GM23338 (cell line): ENCODE data around the gene OXLD1. TPM values are rescaled to one million over a fixed set of nuclear protein-coding genes. Genes with fewer than 3 reads are reported as not detected.
A peak's percentile ranks its signal among the peaks of the same experiment; 100 is the strongest.

Experiments used
- ATAC-seq: fragments of 200-7000 bp; cut with Tn5 transposase; 3 replicates; pipeline ENCODE4 v1.9.1; 2020
- DNase-seq: peaks from one replicate; pipeline ENCODE4 v3.0.0-alpha.2; 2015; ENCODE audit warnings: low spot score
- H2AFZ ChIP-seq: fragments of 200-600 bp; sonication (generic); 2 replicates; pipeline ENCODE4 v1.8.0; 2016; ENCODE audit warnings: antibody characterized with exemption, mild to moderate bottlenecking, moderate library complexity
- H3F3A ChIP-seq: fragments of 200-600 bp; sonication (generic); replicated peaks from 2 replicates; pipeline ENCODE4 v1.8.0; 2017; ENCODE audit warnings: antibody characterized with exemption, mixed run types, low read depth
- H3K27ac ChIP-seq: fragments of 200-600 bp; sonication (generic); 2 replicates; pipeline ENCODE4 v1.6.1; 2016; ENCODE audit warnings: low read depth
- H3K27me3 ChIP-seq: fragments of 200-600 bp; sonication (generic); 2 replicates; pipeline ENCODE4 v1.8.0; 2016; ENCODE audit warnings: mild to moderate bottlenecking, mixed run types, moderate library complexity; ENCODE audit not compliant: insufficient read depth
- H3K36me3 ChIP-seq: fragments of 200-600 bp; sonication (generic); 2 replicates; pipeline ENCODE4 v1.8.0; 2016; ENCODE audit warnings: mild to moderate bottlenecking; ENCODE audit not compliant: insufficient read depth
- H3K4me1 ChIP-seq: fragments of 200-600 bp; sonication (generic); 2 replicates; pipeline ENCODE4 v1.8.0; 2016; ENCODE audit warnings: mild to moderate bottlenecking, moderate library complexity; ENCODE audit not compliant: insufficient read depth
- H3K4me2 ChIP-seq: fragments of 200-600 bp; sonication (generic); 2 replicates; pipeline ENCODE4 v1.7.1; 2017; ENCODE audit warnings: mixed run types
- H3K4me3 ChIP-seq: fragments of 200-600 bp; sonication (generic); 2 replicates; pipeline ENCODE4 v1.6.1; 2016; ENCODE audit warnings: mixed run types
- H3K79me2 ChIP-seq: fragments of 200-600 bp; sonication (generic); replicated peaks from 2 replicates; pipeline ENCODE4 v1.8.0; 2017; ENCODE audit warnings: mild to moderate bottlenecking; ENCODE audit not compliant: insufficient read depth
- H3K9me2 ChIP-seq: fragments of 200-600 bp; sonication (generic); 2 replicates; pipeline ENCODE4 v1.8.0; 2017; ENCODE audit not compliant: insufficient read depth
- H4K20me1 ChIP-seq: fragments of 200-600 bp; sonication (generic); replicated peaks from 2 replicates; pipeline ENCODE4 v1.8.0; 2017; ENCODE audit warnings: mild to moderate bottlenecking; ENCODE audit not compliant: insufficient read depth
- H3K27ac Mint-ChIP-seq: 2 replicates; pipeline ENCODE4 v1.8.0; 2020; ENCODE audit warnings: inconsistent platforms, mild to moderate bottlenecking, moderate library complexity, mixed read lengths
- H3K27me3 Mint-ChIP-seq: 3 replicates; pipeline ENCODE4 v1.8.0; 2022; ENCODE audit warnings: low read depth, mild to moderate bottlenecking, moderate library complexity, mixed read lengths, inconsistent platforms; ENCODE audit not compliant: insufficient read depth, poor library complexity
- H3K36me3 Mint-ChIP-seq: 3 replicates; pipeline ENCODE4 v1.8.0; 2021; ENCODE audit warnings: low read depth, mild to moderate bottlenecking, inconsistent platforms, moderate library complexity, mixed read lengths
- H3K4me1 Mint-ChIP-seq: 3 replicates; pipeline ENCODE4 v1.8.0; 2020; ENCODE audit warnings: mild to moderate bottlenecking, inconsistent platforms, mixed read lengths
- H3K4me3 Mint-ChIP-seq: 3 replicates; pipeline ENCODE4 v1.8.0; 2021; ENCODE audit warnings: moderate library complexity, mild to moderate bottlenecking, inconsistent platforms, mixed read lengths
- H3K9me3 Mint-ChIP-seq: 3 replicates; pipeline ENCODE4 v1.8.0; 2020; ENCODE audit warnings: moderate library complexity, mild to moderate bottlenecking, inconsistent platforms, mixed read lengths
- CREB1 ChIP-seq: fragments of 250-450 bp; sonication (Bioruptor Pico); IDR thresholded peaks from 2 replicates; pipeline ENCODE4 v1.5.0; 2020; ENCODE audit warnings: low read depth, mild to moderate bottlenecking, moderate library complexity
- EZH2 ChIP-seq: fragments of 200-600 bp; sonication (generic); IDR thresholded peaks from one replicate; pipeline ENCODE4 v1.8.0; 2017; ENCODE audit warnings: antibody characterized with exemption, mild to moderate bottlenecking, low read depth; ENCODE audit not compliant: unreplicated experiment
- EZH2phosphoT487 ChIP-seq: fragments of 200-600 bp; sonication (generic); IDR thresholded peaks from one replicate; pipeline ENCODE4 v1.8.1; 2018; ENCODE audit warnings: antibody characterized with exemption; ENCODE audit not compliant: unreplicated experiment
- JUNB ChIP-seq: IDR thresholded peaks from one replicate; pipeline ENCODE4 v1.6.1; 2016; ENCODE audit warnings: antibody characterized with exemption; ENCODE audit not compliant: unreplicated experiment
- POLR2AphosphoS5 ChIP-seq: IDR thresholded peaks from 2 replicates; pipeline ENCODE4 v1.6.1; 2016; ENCODE audit warnings: antibody characterized with exemption, low read depth
- STAT1 ChIP-seq: IDR thresholded peaks from one replicate; pipeline ENCODE4 v1.6.1; 2016; ENCODE audit warnings: antibody characterized with exemption; ENCODE audit not compliant: unreplicated experiment
- ZNF331 ChIP-seq: fragments of 250-450 bp; sonication (Bioruptor Pico); IDR thresholded peaks from 2 replicates; pipeline ENCODE4 v1.5.0; 2020; ENCODE audit warnings: low read depth, mild to moderate bottlenecking, moderate library complexity
- polyA plus RNA-seq: library from polyadenylated mRNA; unstranded; fragments of >200 nt; fragmentation: Nextera tagmentation; extraction: Ambion mirVana; gene quantifications from 2 replicates; pipeline ENCODE4 v1.2.1, GENCODE V29; 2016
- total RNA-seq: library from RNA; depleted of rRNA; stranded (reverse); fragments of >200 nt; shearing (Covaris generic); gene quantifications from 2 replicates; pipeline ENCODE4 v1.2.3, GENCODE V29; 2014
- TF ChIP-seq, protein P1 (sequence below), 2 experiments: fragments of 200-600 bp in 1 of 2; sonication (generic) in 1 of 2; conservative IDR thresholded peaks; 2 replicates each; pipeline versions ENCODE4 v1.5.1 to v1.6.1; 2016 to 2017; ENCODE audit warnings: antibody characterized with exemption in 2 of 2, low read depth in 2 of 2, mild to moderate bottlenecking in 2 of 2, moderate library complexity in 1 of 2
- TF ChIP-seq, protein P2 (sequence below): IDR thresholded peaks from 2 replicates; pipeline ENCODE4 v1.6.1; 2016; ENCODE audit warnings: antibody characterized with exemption

Gene OXLD1
- total and polyA plus RNA-seq, 2 experiments from 2014 or later = 46.0 to 64.9 TPM

DNA sequence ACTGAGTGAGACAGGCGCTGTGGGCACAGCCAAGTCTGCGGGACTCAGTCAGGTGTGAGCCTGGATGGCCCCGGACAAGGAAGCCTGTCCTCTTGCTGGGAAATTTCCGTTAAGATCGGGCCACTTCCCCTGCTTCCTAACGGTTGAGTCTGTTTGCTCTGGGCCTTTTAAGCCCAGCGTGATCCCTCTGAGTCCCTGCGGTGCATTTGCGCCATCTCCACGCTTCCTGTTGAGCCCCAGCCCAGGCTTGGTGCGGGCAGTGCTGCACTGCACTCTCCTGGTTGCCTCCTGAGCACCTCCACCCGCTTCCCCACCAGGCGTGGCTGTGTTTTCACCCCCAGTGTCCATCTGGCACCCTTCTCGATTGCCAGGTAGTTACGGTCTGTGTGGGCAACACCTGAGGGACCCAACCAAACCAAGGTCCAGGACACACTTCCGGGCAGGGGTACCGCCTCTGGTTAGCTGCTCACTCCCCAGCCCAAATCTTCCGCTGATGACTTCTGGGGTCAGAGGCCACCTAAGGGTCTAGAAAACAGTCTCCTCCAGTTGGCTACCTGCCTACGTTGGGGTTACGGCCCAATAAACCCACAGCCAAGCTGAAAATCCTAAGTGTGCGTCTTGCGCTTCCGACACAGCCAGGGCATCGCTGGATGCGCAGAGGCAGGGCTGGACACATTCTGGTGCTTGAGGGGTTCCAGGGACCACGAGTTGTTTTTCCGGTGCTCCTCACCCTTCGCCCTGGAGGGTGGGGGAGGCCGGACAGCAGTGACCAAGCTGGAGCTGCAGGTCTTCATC is 44.3 kb upstream of the OXLD1 start:
- Histone ChIP-seq H3K4me2 (peak overlapping the region; percentile 97), H4K20me1 (no peaks in the 10 kb centered on the region; the same call in none of the 2 replicates), H3K79me2 (peaks cover 13% of the 10 kb centered on the region), H3K4me3 (peak overlapping the region; percentile 77), H3K9me2 (no peaks in the 10 kb centered on the region), H3K36me3 (peaks cover 4% of the 10 kb centered on the region; the same call in 1 of the 2 replicates), H3K27ac (no peak overlapping the region), H3F3A (peaks cover 29% of the 10 kb centered on the region), H3K27me3 (no peaks in the 10 kb centered on the region), H2AFZ (no peak overlapping the region), H3K4me1 (peaks cover 24% of the 10 kb centered on the region; the same call in 1 of the 2 replicates)
- ATAC-seq = peak; percentile 14
- H3K4me3 Mint-ChIP-seq = peak overlapping the region; percentile 79
- TF ChIP-seq EZH2phosphoT487 (no peak), JUNB (no peak), POLR2AphosphoS5 (0 out of 2 replicates have a peak, but pooled peaks have one; percentile 43)
- TF ChIP-seq, protein P1, sequence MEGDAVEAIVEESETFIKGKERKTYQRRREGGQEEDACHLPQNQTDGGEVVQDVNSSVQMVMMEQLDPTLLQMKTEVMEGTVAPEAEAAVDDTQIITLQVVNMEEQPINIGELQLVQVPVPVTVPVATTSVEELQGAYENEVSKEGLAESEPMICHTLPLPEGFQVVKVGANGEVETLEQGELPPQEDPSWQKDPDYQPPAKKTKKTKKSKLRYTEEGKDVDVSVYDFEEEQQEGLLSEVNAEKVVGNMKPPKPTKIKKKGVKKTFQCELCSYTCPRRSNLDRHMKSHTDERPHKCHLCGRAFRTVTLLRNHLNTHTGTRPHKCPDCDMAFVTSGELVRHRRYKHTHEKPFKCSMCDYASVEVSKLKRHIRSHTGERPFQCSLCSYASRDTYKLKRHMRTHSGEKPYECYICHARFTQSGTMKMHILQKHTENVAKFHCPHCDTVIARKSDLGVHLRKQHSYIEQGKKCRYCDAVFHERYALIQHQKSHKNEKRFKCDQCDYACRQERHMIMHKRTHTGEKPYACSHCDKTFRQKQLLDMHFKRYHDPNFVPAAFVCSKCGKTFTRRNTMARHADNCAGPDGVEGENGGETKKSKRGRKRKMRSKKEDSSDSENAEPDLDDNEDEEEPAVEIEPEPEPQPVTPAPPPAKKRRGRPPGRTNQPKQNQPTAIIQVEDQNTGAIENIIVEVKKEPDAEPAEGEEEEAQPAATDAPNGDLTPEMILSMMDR (conservative IDR thresholded peaks at IDR 0.05; ENCODE audit: low read depth in 2 of 2) = 0 out of 4 replicates have a peak, but pooled peaks of 1 of the 2 experiments have one; percentile 1
- H3K27ac Mint-ChIP-seq = peak overlapping the region; percentile 80
- no peak for DNase-seq
- peaks cover 25% of the 10 kb centered on the region for H3K4me1 Mint-ChIP-seq
- H3K9me3 Mint-ChIP-seq = no peaks in the 10 kb centered on the region
- H3K27me3 Mint-ChIP-seq = peaks cover 22% of the 10 kb centered on the region
- H3K36me3 Mint-ChIP-seq = peaks cover 21% of the 10 kb centered on the region

DNA sequence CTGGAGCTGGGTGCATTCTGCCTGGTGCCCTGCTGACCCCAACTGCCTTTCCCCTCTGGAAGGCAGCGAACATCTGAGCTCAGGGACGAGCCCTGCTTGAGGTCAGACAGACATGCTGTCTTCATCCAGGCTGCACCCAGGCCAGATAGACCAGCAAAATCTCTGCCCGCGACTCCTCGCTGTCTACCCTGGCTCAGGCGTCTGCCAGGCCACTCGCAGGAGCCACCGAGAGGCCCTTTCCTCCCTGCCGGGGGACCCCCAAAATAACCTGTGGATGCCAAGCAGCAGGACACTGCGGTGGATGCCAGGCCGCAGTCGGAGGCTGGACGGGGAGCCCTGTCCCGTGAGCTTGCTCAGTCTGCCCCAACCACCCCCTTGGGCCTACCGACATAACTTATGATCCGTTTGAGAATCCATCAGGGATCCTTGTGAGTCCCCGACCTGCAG is 42.4 kb upstream of the OXLD1 start:
- peaks cover 29% of the 10 kb centered on the region for H3K4me1 ChIP-seq
- H3K4me3 Mint-ChIP-seq = peak overlapping the region; percentile 41; the same call in 1 of the 3 replicates
- H3F3A ChIP-seq = peaks cover 38% of the 10 kb centered on the region
- DNase-seq = no peak
- peaks cover 7% of the 10 kb centered on the region for H3K36me3 ChIP-seq
- peaks cover 39% of the 10 kb centered on the region for H3K36me3 Mint-ChIP-seq
- no peaks in the 10 kb centered on the region for H3K27me3 ChIP-seq
- H2AFZ ChIP-seq = no peak overlapping the region
- H3K9me2 ChIP-seq = no peaks in the 10 kb centered on the region
- no peaks in the 10 kb centered on the region; the same call in none of the 2 replicates for H4K20me1 ChIP-seq
- H3K4me3 ChIP-seq = no peak overlapping the region
- no peak overlapping the region for H3K4me2 ChIP-seq
- H3K27ac Mint-ChIP-seq = no peak overlapping the region
- H3K9me3 Mint-ChIP-seq = no peaks in the 10 kb centered on the region
- H3K4me1 Mint-ChIP-seq = peaks cover 27% of the 10 kb centered on the region
- H3K27ac ChIP-seq = no peak overlapping the region
- peaks cover 25% of the 10 kb centered on the region for H3K27me3 Mint-ChIP-seq
- ATAC-seq = no peak
- H3K79me2 ChIP-seq = peaks cover 23% of the 10 kb centered on the region
- TF ChIP-seq EZH2 (no peak), CREB1 (CRISPR knock-in tag) (no peak), ZNF331 (CRISPR knock-in tag) (no peak), STAT1 (no peak), JUNB (no peak), EZH2phosphoT487 (no peak)
- TF ChIP-seq, protein P2, sequence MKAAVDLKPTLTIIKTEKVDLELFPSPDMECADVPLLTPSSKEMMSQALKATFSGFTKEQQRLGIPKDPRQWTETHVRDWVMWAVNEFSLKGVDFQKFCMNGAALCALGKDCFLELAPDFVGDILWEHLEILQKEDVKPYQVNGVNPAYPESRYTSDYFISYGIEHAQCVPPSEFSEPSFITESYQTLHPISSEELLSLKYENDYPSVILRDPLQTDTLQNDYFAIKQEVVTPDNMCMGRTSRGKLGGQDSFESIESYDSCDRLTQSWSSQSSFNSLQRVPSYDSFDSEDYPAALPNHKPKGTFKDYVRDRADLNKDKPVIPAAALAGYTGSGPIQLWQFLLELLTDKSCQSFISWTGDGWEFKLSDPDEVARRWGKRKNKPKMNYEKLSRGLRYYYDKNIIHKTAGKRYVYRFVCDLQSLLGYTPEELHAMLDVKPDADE = no peak
- TF ChIP-seq, protein P1 (conservative IDR thresholded peaks at IDR 0.05; ENCODE audit: low read depth in 2 of 2) = no peak
